Naive thymus-derived CD8-positive, alpha-beta T cell (primary cell): ENCODE results near the gene IGDCC3. TPM values are rescaled to one million over a fixed set of nuclear protein-coding genes. Genes with fewer than 3 reads are reported as not detected.

ENCODE experiments used
- ATAC-seq, 2 donors: fragments of 150-1000 bp; cut with Tn5 transposase in 1 of 2; sonication (Bioruptor Pico), chemical (Tn5 transposase) in 1 of 2; 1 replicate in 1 of 2; 2 replicates in 1 of 2; pipeline ENCODE4 v1.10.0; 2021; ENCODE audit warnings: mild to moderate bottlenecking in 2 of 2, moderate library complexity in 2 of 2
- POLR2A ChIA-PET: fragments of 350-600 bp; sonication (Branson Sonifier 250); formaldehyde crosslinking; loops from one replicate; lab custom pipeline; 2021; ENCODE audit warnings: antibody characterized with exemption; lab: Charles Lee
- DNase-seq, 10 donors: peaks; one replicate each; pipeline versions ENCODE4 v3.0.0 to v3.0.0-alpha.2; 2020 to 2022
- H3K27ac Mint-ChIP-seq, 10 donors: one replicate each; pipeline ENCODE4 v1.8.0; 2020 to 2022; ENCODE audit warnings: mild to moderate bottlenecking in 10 of 10, mixed read lengths in 10 of 10, moderate library complexity in 4 of 10, inconsistent platforms in 1 of 10
- H3K27me3 Mint-ChIP-seq, 5 donors: one replicate each; pipeline ENCODE4 v1.8.0; 2021 to 2022; ENCODE audit warnings: mixed read lengths in 5 of 5
- H3K36me3 Mint-ChIP-seq, 3 donors: one replicate each; pipeline ENCODE4 v1.8.0; 2020 to 2022; ENCODE audit warnings: mixed read lengths in 3 of 3, mild to moderate bottlenecking in 2 of 3, inconsistent platforms in 1 of 3
- H3K4me1 Mint-ChIP-seq, 4 donors: one replicate each; pipeline ENCODE4 v1.8.0; 2021 to 2022; ENCODE audit warnings: mixed read lengths in 4 of 4
- H3K4me3 Mint-ChIP-seq, 10 donors: one replicate each; pipeline ENCODE4 v1.8.0; 2020 to 2022; ENCODE audit warnings: mild to moderate bottlenecking in 10 of 10, mixed read lengths in 10 of 10, moderate library complexity in 6 of 10, inconsistent platforms in 1 of 10
- H3K9me3 Mint-ChIP-seq, 9 donors: one replicate each; pipeline ENCODE4 v1.8.0; 2020 to 2022; ENCODE audit warnings: mixed read lengths in 9 of 9, mild to moderate bottlenecking in 3 of 9, inconsistent platforms in 1 of 9, moderate library complexity in 1 of 9
- polyA plus RNA-seq, 3 donors: library from polyadenylated mRNA; unstranded; fragments of 300-500 nt; fragmentation: Illumina TruSeq; gene quantifications; one replicate each; pipeline ENCODE4 v1.2.3, GENCODE V29; 2021
- total RNA-seq, 8 experiments: library from RNA in 2 of 8; stranded (reverse) in 2 of 8; gene quantifications; one replicate each; pipeline ENCODE4 v1.2.3 and lab custom pipeline; 2021 to 2026

The IGDCC3 gene
- total and polyA plus RNA-seq, 5 experiments from 2014 or later = not detected

DNA sequence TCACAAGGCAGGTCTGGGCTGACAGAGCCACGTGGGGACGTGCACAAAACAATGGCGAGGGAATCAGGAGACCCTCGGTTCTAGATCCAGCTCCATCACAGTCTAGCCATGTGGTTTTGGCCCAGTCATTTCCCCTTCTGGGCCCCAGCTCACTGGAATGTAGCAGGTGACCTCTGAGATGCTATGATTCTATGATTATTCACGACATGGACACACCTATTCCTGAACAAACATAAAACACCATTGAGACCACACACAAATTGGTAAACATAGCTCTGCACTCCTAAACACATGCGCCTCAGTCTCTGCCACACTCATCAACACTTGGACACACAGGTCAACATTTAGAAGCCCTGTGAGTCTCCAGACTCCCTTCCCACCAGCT lies 36.0 kb upstream of the IGDCC3 start:
- peaks cover 0 to 2% (median 0%) of the 10 kb centered on the region in 4 donors for H3K4me1 Mint-ChIP-seq
- H3K9me3 Mint-ChIP-seq = no peaks in the 10 kb centered on the region
- no peak for DNase-seq
- no peak overlapping the region for H3K4me3 Mint-ChIP-seq
- POLR2A ChIA-PET = no interaction called here
- ATAC-seq = no peak
- H3K36me3 Mint-ChIP-seq = no peaks in the 10 kb centered on the region
- peaks cover 5 to 49% (median 30%) of the 10 kb centered on the region in 5 donors for H3K27me3 Mint-ChIP-seq
- no peak overlapping the region for H3K27ac Mint-ChIP-seq

DNA sequence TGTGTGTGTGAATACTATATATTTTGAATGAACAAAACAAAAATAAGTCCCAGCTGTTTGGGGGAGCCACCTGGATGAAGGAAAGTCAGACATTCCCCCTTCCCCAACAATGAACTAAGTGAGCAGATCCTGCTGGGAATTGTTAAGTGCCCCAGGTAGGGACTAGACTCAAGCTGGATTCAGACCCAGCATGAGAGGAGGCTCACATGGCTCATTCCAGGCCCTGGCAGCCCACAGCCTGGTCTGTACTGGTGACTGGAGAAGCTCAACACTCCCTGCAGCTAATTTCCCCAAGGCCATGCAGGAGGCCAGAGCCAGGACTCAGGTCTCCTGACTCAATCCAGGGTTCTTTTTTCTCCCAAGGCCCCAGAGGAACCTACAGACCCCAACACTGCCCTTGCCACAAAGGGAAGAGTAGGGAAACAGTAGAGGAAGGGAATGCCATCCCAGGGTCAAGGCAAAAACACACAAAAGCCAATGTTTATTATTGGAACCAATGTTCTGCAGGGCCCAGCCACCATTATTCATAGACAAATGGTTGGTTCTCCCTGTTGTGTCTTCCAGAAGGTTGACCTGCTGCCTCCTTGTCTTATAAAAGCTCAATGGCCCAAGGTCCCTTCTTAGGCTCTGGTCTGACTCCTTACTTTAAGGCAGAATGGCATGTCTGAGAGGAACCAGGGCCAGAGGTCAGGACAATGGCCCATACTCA lies 35.4 kb upstream of the IGDCC3 start:
- H3K4me1 Mint-ChIP-seq = peaks cover 0 to 2% (median 0%) of the 10 kb centered on the region in 4 donors
- ATAC-seq (no peak), DNase-seq (no peak)
- POLR2A ChIA-PET = interaction anchor here (0.6 kb wide), 1 partner anchor 227 kb away, joined by 5 read pairs; no protein-coding TSS in a partner anchor
- no peaks in the 10 kb centered on the region for H3K9me3 Mint-ChIP-seq
- no peak overlapping the region for H3K27ac Mint-ChIP-seq
- H3K4me3 Mint-ChIP-seq = no peak overlapping the region
- no peaks in the 10 kb centered on the region for H3K36me3 Mint-ChIP-seq
- H3K27me3 Mint-ChIP-seq = peaks cover 2 to 45% (median 25%) of the 10 kb centered on the region in 5 donors

DNA sequence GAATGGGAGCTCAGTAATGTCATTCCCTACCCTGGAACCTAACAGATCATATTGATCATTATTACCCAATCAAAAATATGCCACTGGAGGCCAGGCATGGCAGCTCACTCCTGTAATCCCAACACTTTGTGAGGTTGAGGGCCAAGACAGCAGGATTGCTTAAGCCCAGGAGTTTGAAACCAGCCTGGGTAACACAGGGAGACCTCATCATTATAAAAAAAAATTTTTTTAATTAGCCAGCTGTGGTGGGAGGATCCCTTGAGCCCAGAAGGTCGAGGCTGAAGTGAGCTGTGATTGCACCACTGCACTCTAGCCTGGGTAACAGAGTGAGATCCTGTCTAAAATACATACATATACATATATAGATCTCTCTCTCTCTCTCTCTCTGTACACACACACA lies 34.8 kb upstream of the IGDCC3 start:
- Mint-ChIP-seq H3K27me3 (peaks cover 2 to 38% (median 23%) of the 10 kb centered on the region in 5 donors), H3K27ac (no peak overlapping the region), H3K4me3 (no peak overlapping the region), H3K4me1 (peaks cover 0 to 2% (median 0%) of the 10 kb centered on the region in 4 donors), H3K9me3 (no peaks in the 10 kb centered on the region), H3K36me3 (no peaks in the 10 kb centered on the region)
- POLR2A ChIA-PET = interaction anchor here (0.6 kb wide), 1 partner anchor 227 kb away, joined by 5 read pairs; no protein-coding TSS in a partner anchor
- DNase-seq (no peak), ATAC-seq (no peak)

DNA sequence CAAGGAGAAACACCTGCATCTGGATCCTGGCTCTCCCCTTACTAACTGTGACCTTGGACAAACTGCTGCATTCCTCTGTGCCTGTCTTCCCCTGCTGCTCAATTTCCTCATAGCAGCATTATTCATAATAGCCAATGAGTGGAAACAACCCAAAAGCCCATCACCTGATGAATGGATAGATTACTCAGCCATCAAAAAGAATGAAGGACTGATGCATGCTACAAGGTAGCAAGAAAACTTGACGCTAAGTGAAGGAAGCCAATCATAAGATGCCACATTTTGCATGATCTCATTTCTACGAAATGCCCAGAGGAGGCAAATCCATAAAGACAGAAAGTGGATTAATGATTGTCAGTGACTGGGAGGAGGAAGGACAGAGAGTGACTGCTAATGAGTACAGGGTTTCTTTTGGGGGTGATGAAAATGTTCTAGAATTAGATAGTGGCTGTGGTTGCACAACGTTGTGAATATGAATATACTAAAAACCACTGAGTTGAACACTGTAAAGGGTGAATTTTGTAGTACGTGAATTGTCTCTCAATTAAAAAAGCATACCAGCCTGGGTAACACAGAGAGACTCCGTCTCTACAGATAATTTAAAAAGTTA lies 33.8 kb upstream of the IGDCC3 start:
- DNase-seq = no peak
- no peak overlapping the region for H3K27ac Mint-ChIP-seq
- H3K4me3 Mint-ChIP-seq = no peak overlapping the region
- no peak for ATAC-seq
- peaks cover 2 to 28% (median 13%) of the 10 kb centered on the region in 5 donors for H3K27me3 Mint-ChIP-seq
- H3K9me3 Mint-ChIP-seq = no peaks in the 10 kb centered on the region
- POLR2A ChIA-PET = no interaction called here
- peaks cover 0 to 2% (median 0%) of the 10 kb centered on the region in 4 donors for H3K4me1 Mint-ChIP-seq
- no peaks in the 10 kb centered on the region for H3K36me3 Mint-ChIP-seq

DNA sequence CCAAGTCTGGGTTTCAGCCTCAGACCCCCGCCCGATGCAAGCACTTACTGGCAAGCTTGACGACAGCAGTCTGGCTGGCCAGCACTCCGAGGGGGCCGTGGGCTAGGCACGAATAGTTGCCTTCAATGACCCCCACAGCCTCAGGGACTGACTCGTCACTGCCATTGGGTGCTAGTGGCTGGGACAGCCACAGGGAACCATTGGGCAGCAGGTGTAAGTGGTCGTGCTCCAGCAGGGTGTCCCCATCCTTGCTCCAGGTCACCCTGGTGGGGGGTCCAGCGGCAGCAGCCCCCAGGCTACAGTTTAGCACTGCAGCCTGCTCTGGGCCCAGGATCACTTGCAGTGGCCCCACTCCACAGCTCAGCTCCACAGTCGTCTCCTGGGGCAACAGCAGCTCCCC lies 33.2 kb upstream of the IGDCC3 start:
- ATAC-seq (no peak), DNase-seq (no peak)
- Mint-ChIP-seq H3K9me3 (no peaks in the 10 kb centered on the region), H3K27me3 (peaks cover 2 to 22% (median 11%) of the 10 kb centered on the region in 5 donors), H3K36me3 (no peaks in the 10 kb centered on the region), H3K27ac (no peak overlapping the region), H3K4me1 (peaks cover 0 to 2% (median 0%) of the 10 kb centered on the region in 4 donors), H3K4me3 (no peak overlapping the region)
- POLR2A ChIA-PET = no interaction called here

DNA sequence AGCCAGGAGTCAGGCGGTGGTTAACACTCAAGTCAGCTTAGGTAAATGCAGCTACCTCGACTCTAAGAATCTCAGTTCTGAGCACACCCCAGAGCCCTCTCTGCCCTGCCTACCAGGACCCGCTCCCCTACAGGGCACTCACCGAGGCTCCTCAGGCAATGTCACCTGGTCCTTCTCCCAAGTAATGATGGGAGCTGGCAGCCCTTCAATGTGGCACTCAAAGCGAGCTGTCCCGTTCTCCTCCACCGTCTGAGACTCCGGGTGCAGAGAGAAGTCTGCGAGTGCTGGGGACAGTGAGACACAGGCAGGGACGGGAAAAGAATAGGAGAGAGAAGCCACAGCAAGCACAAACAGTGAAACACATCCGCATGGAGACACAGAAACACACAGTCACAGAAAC lies 32.2 kb upstream of the IGDCC3 start:
- no peak for ATAC-seq
- POLR2A ChIA-PET = no interaction called here
- peaks cover 2 to 22% (median 11%) of the 10 kb centered on the region in 5 donors for H3K27me3 Mint-ChIP-seq

DNA sequence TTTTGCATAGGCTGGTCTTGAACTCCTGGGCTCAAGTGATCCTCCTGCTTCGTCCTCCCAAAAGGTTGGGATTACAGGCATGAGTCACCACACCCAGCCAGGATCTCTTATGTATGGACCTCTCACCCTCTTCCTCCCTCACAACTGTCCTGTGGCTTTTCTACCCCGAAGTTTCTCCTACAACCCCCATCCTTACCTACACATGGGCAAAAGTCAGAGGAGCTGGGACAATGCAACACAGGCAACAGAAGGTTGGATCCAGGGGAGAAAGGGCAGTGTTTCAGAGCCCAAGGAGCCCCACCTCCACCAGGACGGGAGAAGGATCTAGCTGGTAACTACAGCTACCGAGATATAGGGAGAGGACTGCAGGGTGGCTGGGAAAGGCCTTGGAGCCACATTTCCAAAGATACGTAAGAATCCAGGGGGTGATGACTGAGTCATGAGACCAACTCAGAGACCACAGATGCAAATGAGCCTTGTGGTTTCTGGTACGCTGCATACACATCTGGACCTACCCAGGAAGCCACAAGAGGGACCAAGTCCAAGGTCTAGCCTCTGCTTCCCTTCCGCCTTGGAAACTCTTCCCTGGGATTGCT lies 31.3 kb upstream of the IGDCC3 start:
- Mint-ChIP-seq H3K27ac (no peak overlapping the region), H3K9me3 (no peaks in the 10 kb centered on the region)
- POLR2A ChIA-PET = interaction anchor here (0.7 kb wide), 1 partner anchor 1246 kb away, joined by 4 read pairs; no protein-coding TSS in a partner anchor

More for the DNA sequence above, 32.2 kb upstream of the IGDCC3 start:
- no peaks in the 10 kb centered on the region for H3K36me3 Mint-ChIP-seq
- peaks cover 0 to 2% (median 0%) of the 10 kb centered on the region in 4 donors for H3K4me1 Mint-ChIP-seq
- no peak for DNase-seq
- H3K9me3 Mint-ChIP-seq = no peaks in the 10 kb centered on the region
- no peak overlapping the region for H3K4me3 Mint-ChIP-seq
- no peak overlapping the region for H3K27ac Mint-ChIP-seq

DNA sequence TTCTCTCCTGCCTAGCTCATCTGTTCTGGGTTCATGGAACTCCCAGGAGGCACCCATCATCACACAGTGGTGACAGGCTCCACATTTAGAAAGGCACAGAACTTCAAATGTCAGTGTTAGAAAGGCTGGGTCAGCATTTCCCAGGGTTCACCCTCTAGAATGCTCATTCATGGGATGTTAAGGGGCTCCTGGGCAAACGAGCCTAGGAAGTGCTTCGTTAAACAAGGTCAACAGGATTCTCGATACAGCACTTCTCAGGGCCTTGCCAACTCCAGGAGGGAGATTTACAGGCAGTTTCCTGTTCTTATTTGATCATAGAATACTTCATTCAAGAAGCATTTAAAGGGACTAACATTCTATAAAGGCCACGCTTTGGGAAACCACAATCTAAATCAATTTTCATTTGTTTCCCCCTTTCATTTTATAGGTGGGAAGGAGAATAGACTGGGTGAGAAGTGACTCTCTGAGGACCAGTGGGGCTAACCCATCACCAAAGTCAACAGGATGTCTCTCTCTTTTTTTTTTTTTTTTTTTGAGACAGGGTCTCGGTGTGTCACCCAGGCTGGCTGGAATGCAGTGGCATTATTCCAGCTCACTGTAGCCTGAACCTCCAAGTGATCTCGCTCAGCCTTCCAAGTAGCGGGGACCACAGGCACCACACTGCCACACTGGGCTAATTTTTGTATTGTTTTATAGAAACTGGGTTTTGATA lies 30.7 kb upstream of the IGDCC3 start:
- Mint-ChIP-seq H3K4me1 (peaks cover 0 to 2% (median 0%) of the 10 kb centered on the region in 4 donors), H3K4me3 (no peak overlapping the region), H3K36me3 (no peaks in the 10 kb centered on the region), H3K27ac (no peak overlapping the region), H3K9me3 (no peaks in the 10 kb centered on the region), H3K27me3 (peaks cover 4 to 22% (median 15%) of the 10 kb centered on the region in 5 donors)
- POLR2A ChIA-PET = interaction anchor here (0.7 kb wide), 1 partner anchor 1247 kb away, joined by 4 read pairs; no protein-coding TSS in a partner anchor
- DNase-seq (no peak), ATAC-seq (no peak)

More for the DNA sequence above, 31.3 kb upstream of the IGDCC3 start:
- ATAC-seq (no peak), DNase-seq (no peak)
- Mint-ChIP-seq H3K27me3 (peaks cover 2 to 22% (median 15%) of the 10 kb centered on the region in 5 donors), H3K4me1 (peaks cover 0 to 2% (median 0%) of the 10 kb centered on the region in 4 donors), H3K36me3 (no peaks in the 10 kb centered on the region), H3K4me3 (no peak overlapping the region)

DNA sequence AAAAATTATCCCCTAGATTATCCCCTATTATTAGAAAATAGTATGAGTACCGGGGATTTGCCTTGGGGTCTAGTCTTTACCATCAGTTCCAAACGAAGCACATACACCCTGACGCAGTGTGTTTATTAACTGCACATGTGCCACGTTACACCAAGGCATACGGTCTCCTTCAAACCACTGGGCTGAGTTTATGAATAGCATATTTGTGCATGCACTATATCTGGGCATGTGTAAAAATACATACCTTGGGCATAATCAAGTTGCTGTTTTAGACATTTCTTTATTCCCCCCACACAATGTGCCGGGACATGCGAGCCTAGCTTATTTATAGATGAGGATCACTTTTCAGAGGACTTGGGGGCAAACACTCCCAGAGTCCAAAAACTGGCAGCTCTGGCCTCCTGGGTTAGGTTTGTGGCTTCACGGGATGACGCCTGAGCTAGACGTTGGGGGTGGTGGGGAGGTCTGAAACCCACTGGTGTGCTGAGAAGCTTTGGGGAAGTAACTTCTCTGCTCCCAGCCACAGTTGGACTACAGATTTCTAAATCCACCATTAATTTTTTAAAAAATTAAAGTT lies 28.7 kb upstream of the IGDCC3 start:
- peak overlapping the region in 1 of 10 donors; percentile 5 for H3K27ac Mint-ChIP-seq
- H3K36me3 Mint-ChIP-seq = no peaks in the 10 kb centered on the region
- no peak for ATAC-seq
- no peak for DNase-seq
- H3K4me3 Mint-ChIP-seq = no peak overlapping the region
- H3K4me1 Mint-ChIP-seq = peaks cover 0 to 2% (median 0%) of the 10 kb centered on the region in 4 donors
- POLR2A ChIA-PET = no interaction called here
- no peaks in the 10 kb centered on the region for H3K9me3 Mint-ChIP-seq
- peaks cover 9 to 27% (median 15%) of the 10 kb centered on the region in 5 donors for H3K27me3 Mint-ChIP-seq

DNA sequence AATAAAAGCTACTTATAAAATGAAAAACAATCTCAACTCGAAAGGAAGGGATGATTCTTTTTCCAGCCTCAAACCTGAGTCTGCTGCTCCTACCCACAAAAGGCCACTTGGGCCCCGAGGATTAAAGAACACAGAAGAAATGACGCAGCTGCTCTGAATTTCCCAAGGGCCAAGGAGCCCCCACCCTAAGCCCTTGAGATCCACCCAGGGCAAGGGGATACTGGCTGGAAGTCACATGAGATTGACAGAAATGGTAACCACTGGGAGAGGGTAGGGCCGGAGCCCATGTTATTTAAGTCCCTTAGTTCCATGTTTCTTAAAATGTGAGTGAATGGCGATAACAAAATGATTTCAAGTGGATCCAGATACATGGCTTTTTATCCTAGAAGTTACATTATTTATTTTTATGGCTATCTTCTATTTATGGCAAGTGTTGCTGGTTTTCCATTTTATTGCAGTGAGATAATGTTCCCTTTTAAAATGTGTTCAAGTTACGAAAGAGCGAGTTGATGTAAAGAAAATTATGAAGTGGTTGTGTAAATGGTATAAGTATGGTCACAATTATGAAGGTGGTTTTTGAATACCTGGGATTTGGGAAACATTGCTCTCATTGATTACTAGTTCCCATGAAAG lies 28.1 kb upstream of the IGDCC3 start:
- POLR2A ChIA-PET = no interaction called here
- Mint-ChIP-seq H3K4me1 (peaks cover 0 to 6% (median 0%) of the 10 kb centered on the region in 4 donors), H3K9me3 (no peaks in the 10 kb centered on the region), H3K27me3 (peaks cover 12 to 32% (median 18%) of the 10 kb centered on the region in 5 donors), H3K36me3 (no peaks in the 10 kb centered on the region), H3K4me3 (no peak overlapping the region), H3K27ac (no peak overlapping the region)
- ATAC-seq (no peak), DNase-seq (no peak)

DNA sequence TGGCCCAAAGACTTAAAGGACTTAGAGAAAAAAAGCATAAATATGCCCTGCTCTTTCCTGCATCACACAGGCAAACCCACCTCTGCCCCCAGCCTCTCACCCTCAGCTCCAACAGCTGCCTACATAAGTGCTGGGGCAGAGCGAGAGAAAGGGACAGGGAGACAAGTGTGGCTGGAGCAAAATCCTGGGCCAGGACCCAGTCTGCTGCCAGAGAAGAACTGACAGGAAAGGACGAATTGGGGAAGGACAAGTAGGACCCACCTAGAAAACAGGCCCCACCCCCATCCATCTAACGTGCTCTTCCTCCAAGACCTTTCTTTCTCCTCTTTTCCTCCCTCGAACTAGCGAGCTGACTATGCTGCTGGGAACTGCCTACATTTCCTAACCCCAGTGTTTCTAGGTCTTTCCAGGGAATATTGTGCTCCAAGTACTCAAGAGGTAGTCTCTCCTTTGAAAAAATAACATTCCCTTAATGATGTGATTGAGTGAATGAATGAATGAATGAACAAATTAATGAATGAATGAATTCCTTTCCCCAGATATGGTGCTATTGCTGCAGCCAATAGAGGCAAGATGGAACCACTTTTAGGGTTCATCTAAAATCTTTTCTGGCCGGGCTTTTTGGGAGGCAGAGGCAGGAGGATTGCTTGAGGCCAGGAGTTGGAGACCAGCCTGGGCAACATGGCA lies 26.5 kb upstream of the IGDCC3 start:
- Mint-ChIP-seq H3K9me3 (no peaks in the 10 kb centered on the region), H3K36me3 (no peaks in the 10 kb centered on the region), H3K4me1 (peaks cover 0 to 6% (median 0%) of the 10 kb centered on the region in 4 donors), H3K27ac (no peak overlapping the region), H3K4me3 (no peak overlapping the region), H3K27me3 (peaks cover 10 to 41% (median 17%) of the 10 kb centered on the region in 5 donors)
- DNase-seq (no peak), ATAC-seq (no peak)
- POLR2A ChIA-PET = no interaction called here
